AG04450 (cell line): ENCODE measurements around the gene AQP7. TPM values are rescaled to one million over a fixed set of nuclear protein-coding genes. Genes with fewer than 3 reads are reported as not detected.
"Not testable (repeated sequence)": the region's sequence is repeated elsewhere in the genome, so short reads cannot be mapped to it uniquely, and the experiment has no call there.

Source experiments
- CTCF ChIA-PET: fragments of 300-600, 350-600 bp; formaldehyde crosslinking; extraction: SDS; loops from one replicate; lab custom pipeline; 2022; ENCODE audit warnings: antibody characterized with exemption, inconsistent platforms; lab: Charles Lee
- POLR2A ChIA-PET: fragments of 350-600 bp; formaldehyde crosslinking; extraction: SDS; loops from one replicate; lab custom pipeline; 2021; ENCODE audit warnings: antibody characterized with exemption, inconsistent platforms; lab: Yijun Ruan, JAX
- DNase-seq: peaks from one replicate; pipeline ENCODE4 v3.0.0-alpha.2; 2011; ENCODE audit warnings: low read depth, low spot score
- H3K27ac ChIP-seq: one replicate; pipeline ENCODE4 v1.5.1; 2012; ENCODE audit warnings: low read depth, low read length, control low read depth
- H3K27me3 ChIP-seq: one replicate; pipeline ENCODE4 v1.6.0; 2012; ENCODE audit warnings: low read length; ENCODE audit not compliant: control insufficient read depth, insufficient read depth
- H3K4me3 ChIP-seq: 2 replicates; pipeline ENCODE4 v1.5.1; 2011; ENCODE audit warnings: mild to moderate bottlenecking, low read depth, low read length, control low read depth
- H3K9me3 ChIP-seq: 2 replicates; pipeline ENCODE4 v1.5.1; 2012; ENCODE audit warnings: low read length; ENCODE audit not compliant: control insufficient read depth, insufficient read depth
- polyA minus RNA-seq: library from RNA; depleted of rRNA, polyadenylated mRNA; stranded (reverse); fragments of >200 nt; gene quantifications from 2 replicates; pipeline ENCODE4 v1.2.3, GENCODE V29; 2011; rRNA and poly(A)+ RNA removed
- polyA plus RNA-seq: library from polyadenylated mRNA; depleted of rRNA; stranded (reverse); fragments of >200 nt; gene quantifications from 2 replicates; pipeline ENCODE4 v1.2.3, GENCODE V29; 2011; rRNA removed
- TF ChIP-seq, protein P1 (sequence below): IDR thresholded peaks from 2 replicates; pipeline ENCODE4 v1.5.1; 2011; ENCODE audit warnings: low read depth, low read length, control low read depth, inconsistent platforms

The AQP7 gene
- polyA plus RNA-seq (0.11 and 0.33 TPM in 2 replicates), polyA minus RNA-seq (not detected in 2 replicates)

- H3K27me3 ChIP-seq, H3K4me3 ChIP-seq, H3K9me3 ChIP-seq, POLR2A ChIA-PET, DNase-seq, H3K27ac ChIP-seq: not testable (repeated sequence)
- CTCF ChIA-PET: interaction anchor here (1.6 to 3.6 kb wide), 3 partner anchors 13 to 50 kb away, joined by 3 to 33 read pairs (median 19); no protein-coding TSS in a partner anchor
These were observed at the start of gene AQP7 for GRCh38 chr9:33402371-33402770. AQP7 (minus strand) TSS chr9:33402568; CDS start chr9:33401262, 1,306 bp downstream.

GRCh38 chr9:33450621-33451146, 48.3 kb upstream of the AQP7 start:
- TF ChIP-seq, protein P1, sequence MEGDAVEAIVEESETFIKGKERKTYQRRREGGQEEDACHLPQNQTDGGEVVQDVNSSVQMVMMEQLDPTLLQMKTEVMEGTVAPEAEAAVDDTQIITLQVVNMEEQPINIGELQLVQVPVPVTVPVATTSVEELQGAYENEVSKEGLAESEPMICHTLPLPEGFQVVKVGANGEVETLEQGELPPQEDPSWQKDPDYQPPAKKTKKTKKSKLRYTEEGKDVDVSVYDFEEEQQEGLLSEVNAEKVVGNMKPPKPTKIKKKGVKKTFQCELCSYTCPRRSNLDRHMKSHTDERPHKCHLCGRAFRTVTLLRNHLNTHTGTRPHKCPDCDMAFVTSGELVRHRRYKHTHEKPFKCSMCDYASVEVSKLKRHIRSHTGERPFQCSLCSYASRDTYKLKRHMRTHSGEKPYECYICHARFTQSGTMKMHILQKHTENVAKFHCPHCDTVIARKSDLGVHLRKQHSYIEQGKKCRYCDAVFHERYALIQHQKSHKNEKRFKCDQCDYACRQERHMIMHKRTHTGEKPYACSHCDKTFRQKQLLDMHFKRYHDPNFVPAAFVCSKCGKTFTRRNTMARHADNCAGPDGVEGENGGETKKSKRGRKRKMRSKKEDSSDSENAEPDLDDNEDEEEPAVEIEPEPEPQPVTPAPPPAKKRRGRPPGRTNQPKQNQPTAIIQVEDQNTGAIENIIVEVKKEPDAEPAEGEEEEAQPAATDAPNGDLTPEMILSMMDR: no peak
- Histone ChIP-seq H3K27me3 (no peaks in the 10 kb centered on the region), H3K27ac (no peak overlapping the region), H3K4me3 (no peak overlapping the region), H3K9me3 (no peaks in the 10 kb centered on the region)
- CTCF ChIA-PET: interaction anchor here (1.5 to 4.8 kb wide), 5 partner anchors 9 to 90 kb away, joined by 3 to 48 read pairs (median 43); partner anchors contain the start of gene AQP7
- no peak for DNase-seq
- POLR2A ChIA-PET: no interaction called here

DNA sequence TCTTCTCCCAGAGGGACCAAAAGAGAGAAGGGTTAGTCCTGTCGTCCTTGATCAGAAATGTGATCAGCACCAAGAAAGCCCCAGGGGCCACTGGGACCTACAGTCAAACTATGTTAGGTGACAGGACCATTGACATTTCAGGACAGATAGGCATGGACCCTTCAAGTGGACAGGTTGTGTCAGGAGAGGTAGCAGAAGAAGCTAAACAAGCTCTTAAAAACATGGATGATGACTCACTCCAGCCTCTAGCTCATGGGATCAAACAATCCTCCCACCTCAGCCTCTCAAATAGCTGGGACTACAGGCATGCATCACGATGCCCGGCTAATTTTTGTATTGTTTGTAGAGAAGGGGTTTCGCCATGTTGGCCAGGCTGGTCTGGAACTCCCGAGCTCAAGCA, 47.3 kb upstream of the AQP7 start:
- H3K27ac ChIP-seq: no peak overlapping the region
- H3K4me3 ChIP-seq: no peak overlapping the region
- DNase-seq: no peak
- TF ChIP-seq, protein P1: no peak
- POLR2A ChIA-PET: no interaction called here
- H3K27me3 ChIP-seq: no peaks in the 10 kb centered on the region
- H3K9me3 ChIP-seq: no peaks in the 10 kb centered on the region
- CTCF ChIA-PET: interaction anchor here (4.8 kb wide), 1 partner anchor 17 kb away, joined by 43 read pairs; no protein-coding TSS in a partner anchor

DNA sequence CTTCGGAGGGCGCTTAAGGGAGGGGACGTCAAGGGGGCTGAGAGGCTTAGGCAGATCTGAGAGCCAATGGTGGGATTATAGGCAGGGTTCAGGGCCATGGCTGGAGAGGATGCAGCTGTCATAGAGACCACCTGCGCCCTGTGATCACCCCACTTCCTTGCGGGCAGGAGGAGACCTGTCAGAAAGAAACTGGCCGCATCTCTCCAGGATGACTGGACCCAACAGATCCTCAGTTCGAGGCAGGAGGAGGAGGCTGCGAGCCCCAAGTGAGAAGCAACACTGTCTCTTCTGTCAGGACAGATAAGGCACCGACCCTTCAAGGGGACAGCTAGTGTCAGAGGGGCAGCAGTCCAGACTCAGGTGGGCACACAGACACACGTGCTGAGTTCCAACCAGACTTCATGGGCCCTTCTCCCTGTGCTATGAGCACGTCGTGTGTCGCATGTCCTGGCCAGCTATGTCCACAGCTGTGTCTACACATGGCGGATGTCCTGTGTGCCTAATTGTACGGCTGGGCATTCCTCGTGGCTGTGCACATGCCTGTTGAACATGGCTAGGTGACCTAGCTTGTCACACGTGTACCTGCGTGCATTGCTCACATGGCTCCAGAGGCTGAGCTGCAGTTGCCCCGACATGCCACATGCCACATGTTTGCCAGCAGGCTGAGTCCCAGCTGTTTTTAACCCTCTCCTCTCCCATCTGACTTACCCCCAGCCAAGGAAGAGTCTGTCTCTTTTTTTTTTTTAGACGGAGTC, 45.6 kb upstream of the AQP7 start:
- TF ChIP-seq, protein P1: no peak
- H3K27me3 ChIP-seq: no peaks in the 10 kb centered on the region
- H3K4me3 ChIP-seq: peak overlapping the region; percentile 55
- CTCF ChIA-PET: interaction anchor here (0.6 to 2.4 kb wide), 13 partner anchors 8 to 161 kb away, joined by 3 to 16 read pairs (median 4); no protein-coding TSS in a partner anchor
- DNase-seq: no peak
- H3K27ac ChIP-seq: no peak overlapping the region
- no peaks in the 10 kb centered on the region for H3K9me3 ChIP-seq
- POLR2A ChIA-PET: no interaction called here

DNA sequence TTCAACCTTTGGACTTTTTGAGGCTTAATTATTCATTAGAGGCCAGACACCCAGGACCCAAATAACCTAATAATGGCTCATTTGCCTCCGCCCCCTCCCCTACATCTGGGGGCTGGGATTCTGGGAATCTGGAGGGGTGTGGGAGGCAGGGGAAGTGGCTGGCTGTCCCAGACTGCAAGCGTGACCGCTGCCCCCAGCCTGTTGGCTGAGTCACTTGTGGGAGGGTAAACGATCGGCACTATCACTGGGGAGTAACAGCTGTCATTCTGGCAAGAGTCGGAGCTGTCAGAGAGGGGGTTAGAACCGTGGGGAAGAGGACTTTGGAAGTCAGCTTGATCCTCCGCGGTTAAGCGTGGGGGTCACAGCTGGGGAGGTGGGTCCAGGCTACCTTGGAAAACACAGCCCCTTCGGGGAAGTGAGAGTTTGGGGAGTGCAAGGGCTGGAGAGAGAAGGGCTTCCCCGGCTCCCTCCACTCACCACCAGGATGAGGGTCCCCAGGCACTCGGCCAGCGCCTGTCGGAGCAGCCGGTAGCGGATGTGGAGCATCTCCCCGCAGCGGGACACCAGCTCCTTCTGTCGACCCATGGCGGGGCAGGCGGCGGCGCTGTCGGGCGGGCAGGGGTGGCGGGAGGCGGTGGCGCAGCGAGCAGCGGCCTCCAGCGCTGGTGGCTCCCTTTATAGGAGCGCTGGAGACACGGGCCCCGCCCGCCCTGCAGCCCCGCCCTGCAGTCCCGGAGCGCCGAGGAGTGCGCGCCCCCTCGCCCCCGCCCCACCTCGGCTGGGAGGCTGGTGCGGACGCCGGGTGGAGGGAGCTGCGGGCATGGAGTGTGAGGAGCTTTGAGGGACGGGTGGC, 44.8 kb upstream of the AQP7 start, which contains the start of gene AQP3:
AQP3 (minus strand) TSS at position 648 of the 853 bp plus-strand sequence; CDS start at position 585, 63 bp downstream.
- POLR2A ChIA-PET: interaction anchor here (0.6 kb wide), 1 partner anchor 144 kb away, joined by 3 read pairs; no protein-coding TSS in a partner anchor
- Histone ChIP-seq H3K4me3 (peak within 1 kb of the TSS; percentile 55), H3K27ac (no peak within 1 kb of the TSS), H3K27me3 (no peaks in the 10 kb centered on the region), H3K9me3 (no peaks in the 10 kb centered on the region)
- TF ChIP-seq, protein P1: 0 out of 2 replicates have a peak, but pooled peaks have one; percentile 25
- CTCF ChIA-PET: interaction anchor here (0.6 to 2.4 kb wide), 19 partner anchors 9 to 161 kb away, joined by 3 to 16 read pairs (median 3); no protein-coding TSS in a partner anchor
- DNase-seq: peak; percentile 10
